ENCODE data around the gene HFE.

The HFE gene

DNA sequence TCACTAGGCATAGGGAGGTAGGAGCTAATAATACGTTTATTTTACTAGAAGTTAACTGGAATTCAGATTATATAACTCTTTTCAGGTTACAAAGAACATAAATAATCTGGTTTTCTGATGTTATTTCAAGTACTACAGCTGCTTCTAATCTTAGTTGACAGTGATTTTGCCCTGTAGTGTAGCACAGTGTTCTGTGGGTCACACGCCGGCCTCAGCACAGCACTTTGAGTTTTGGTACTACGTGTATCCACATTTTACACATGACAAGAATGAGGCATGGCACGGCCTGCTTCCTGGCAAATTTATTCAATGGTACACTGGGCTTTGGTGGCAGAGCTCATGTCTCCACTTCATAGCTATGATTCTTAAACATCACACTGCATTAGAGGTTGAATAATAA, 1.1 kb downstream of the HFE start:
- H3K4me3 ChIP-seq (ENCODE audit: insufficient read depth, low read length, poor library complexity, severe bottlenecking) = no peak overlapping the region
- H3K9ac ChIP-seq (ENCODE audit: low read length) = no peak overlapping the region
- no peak overlapping the region for H3K27ac ChIP-seq (ENCODE audit: low read depth, low read length)
- H3K9me2 ChIP-seq (replicated peaks; ENCODE audit: insufficient read depth, low read length) = no peaks in the 10 kb centered on the region
- H3K36me3 ChIP-seq (ENCODE audit: low read length) = no peaks in the 10 kb centered on the region
- no peak overlapping the region for H3K4me2 ChIP-seq (ENCODE audit: low read depth, low read length, poor library complexity, severe bottlenecking)
- H3K79me2 ChIP-seq (ENCODE audit: insufficient read depth, low read length) = no peaks in the 10 kb centered on the region
- H3K9me3 ChIP-seq (ENCODE audit: insufficient read depth, low read length) = no peaks in the 10 kb centered on the region
- TF ChIP-seq, protein P1, sequence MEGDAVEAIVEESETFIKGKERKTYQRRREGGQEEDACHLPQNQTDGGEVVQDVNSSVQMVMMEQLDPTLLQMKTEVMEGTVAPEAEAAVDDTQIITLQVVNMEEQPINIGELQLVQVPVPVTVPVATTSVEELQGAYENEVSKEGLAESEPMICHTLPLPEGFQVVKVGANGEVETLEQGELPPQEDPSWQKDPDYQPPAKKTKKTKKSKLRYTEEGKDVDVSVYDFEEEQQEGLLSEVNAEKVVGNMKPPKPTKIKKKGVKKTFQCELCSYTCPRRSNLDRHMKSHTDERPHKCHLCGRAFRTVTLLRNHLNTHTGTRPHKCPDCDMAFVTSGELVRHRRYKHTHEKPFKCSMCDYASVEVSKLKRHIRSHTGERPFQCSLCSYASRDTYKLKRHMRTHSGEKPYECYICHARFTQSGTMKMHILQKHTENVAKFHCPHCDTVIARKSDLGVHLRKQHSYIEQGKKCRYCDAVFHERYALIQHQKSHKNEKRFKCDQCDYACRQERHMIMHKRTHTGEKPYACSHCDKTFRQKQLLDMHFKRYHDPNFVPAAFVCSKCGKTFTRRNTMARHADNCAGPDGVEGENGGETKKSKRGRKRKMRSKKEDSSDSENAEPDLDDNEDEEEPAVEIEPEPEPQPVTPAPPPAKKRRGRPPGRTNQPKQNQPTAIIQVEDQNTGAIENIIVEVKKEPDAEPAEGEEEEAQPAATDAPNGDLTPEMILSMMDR (IDR thresholded peaks at IDR 0.05; ENCODE audit: insufficient read depth, low read length, poor library complexity, severe bottlenecking) = no peak
- TF ChIP-seq EZH2phosphoT487 (conservative IDR thresholded peaks at IDR 0.05; ENCODE audit: low read length) = no peak
- no peaks in the 10 kb centered on the region for H3K27me3 ChIP-seq (ENCODE audit: low read length)
- H3F3A ChIP-seq (ENCODE audit: insufficient read depth) = no peaks in the 10 kb centered on the region
- no peaks in the 10 kb centered on the region for H4K20me1 ChIP-seq (ENCODE audit: low read depth, low read length)
- H2AFZ ChIP-seq (ENCODE audit: low read depth, low read length, severe bottlenecking) = no peak overlapping the region

DNA sequence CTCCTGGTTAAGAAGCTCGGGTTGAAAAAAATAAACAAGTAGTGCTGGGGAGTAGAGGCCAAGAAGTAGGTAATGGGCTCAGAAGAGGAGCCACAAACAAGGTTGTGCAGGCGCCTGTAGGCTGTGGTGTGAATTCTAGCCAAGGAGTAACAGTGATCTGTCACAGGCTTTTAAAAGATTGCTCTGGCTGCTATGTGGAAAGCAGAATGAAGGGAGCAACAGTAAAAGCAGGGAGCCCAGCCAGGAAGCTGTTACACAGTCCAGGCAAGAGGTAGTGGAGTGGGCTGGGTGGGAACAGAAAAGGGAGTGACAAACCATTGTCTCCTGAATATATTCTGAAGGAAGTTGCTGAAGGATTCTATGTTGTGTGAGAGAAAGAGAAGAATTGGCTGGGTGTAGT, 2.0 kb downstream of the HFE start:
- Histone ChIP-seq H2AFZ (ENCODE audit: low read depth, low read length, severe bottlenecking) (no peak overlapping the region), H3K27ac (ENCODE audit: low read depth, low read length) (no peak overlapping the region), H3K9me3 (ENCODE audit: insufficient read depth, low read length) (no peaks in the 10 kb centered on the region), H3K4me3 (ENCODE audit: insufficient read depth, low read length, poor library complexity, severe bottlenecking) (no peak overlapping the region), H3K9ac (ENCODE audit: low read length) (no peak overlapping the region), H3K4me2 (ENCODE audit: low read depth, low read length, poor library complexity, severe bottlenecking) (no peak overlapping the region), H3K27me3 (ENCODE audit: low read length) (no peaks in the 10 kb centered on the region), H3K36me3 (ENCODE audit: low read length) (no peaks in the 10 kb centered on the region), H3F3A (ENCODE audit: insufficient read depth) (no peaks in the 10 kb centered on the region), H3K9me2 (replicated peaks; ENCODE audit: insufficient read depth, low read length) (no peaks in the 10 kb centered on the region), H4K20me1 (ENCODE audit: low read depth, low read length) (no peaks in the 10 kb centered on the region), H3K79me2 (ENCODE audit: insufficient read depth, low read length) (no peaks in the 10 kb centered on the region)
- TF ChIP-seq EZH2phosphoT487 (conservative IDR thresholded peaks at IDR 0.05; ENCODE audit: low read length) = no peak
- TF ChIP-seq, protein P1 (IDR thresholded peaks at IDR 0.05; ENCODE audit: insufficient read depth, low read length, poor library complexity, severe bottlenecking) = no peak

DNA sequence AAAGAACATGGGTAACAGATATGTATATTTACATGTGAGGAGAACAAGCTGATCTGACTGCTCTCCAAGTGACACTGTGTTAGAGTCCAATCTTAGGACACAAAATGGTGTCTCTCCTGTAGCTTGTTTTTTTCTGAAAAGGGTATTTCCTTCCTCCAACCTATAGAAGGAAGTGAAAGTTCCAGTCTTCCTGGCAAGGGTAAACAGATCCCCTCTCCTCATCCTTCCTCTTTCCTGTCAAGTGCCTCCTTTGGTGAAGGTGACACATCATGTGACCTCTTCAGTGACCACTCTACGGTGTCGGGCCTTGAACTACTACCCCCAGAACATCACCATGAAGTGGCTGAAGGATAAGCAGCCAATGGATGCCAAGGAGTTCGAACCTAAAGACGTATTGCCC, 5.2 kb downstream of the HFE start:
- no peaks in the 10 kb centered on the region for H3K9me3 ChIP-seq (ENCODE audit: insufficient read depth, low read length)
- no peaks in the 10 kb centered on the region for H3K79me2 ChIP-seq (ENCODE audit: insufficient read depth, low read length)
- no peak overlapping the region for H3K4me3 ChIP-seq (ENCODE audit: insufficient read depth, low read length, poor library complexity, severe bottlenecking)
- H3F3A ChIP-seq (ENCODE audit: insufficient read depth) = no peaks in the 10 kb centered on the region
- H3K4me2 ChIP-seq (ENCODE audit: low read depth, low read length, poor library complexity, severe bottlenecking) = no peak overlapping the region
- H3K27ac ChIP-seq (ENCODE audit: low read depth, low read length) = no peak overlapping the region
- no peaks in the 10 kb centered on the region for H3K9me2 ChIP-seq (replicated peaks; ENCODE audit: insufficient read depth, low read length)
- TF ChIP-seq, protein P1 (IDR thresholded peaks at IDR 0.05; ENCODE audit: insufficient read depth, low read length, poor library complexity, severe bottlenecking) = no peak
- no peak for TF ChIP-seq EZH2phosphoT487 (conservative IDR thresholded peaks at IDR 0.05; ENCODE audit: low read length)
- H3K27me3 ChIP-seq (ENCODE audit: low read length) = no peaks in the 10 kb centered on the region
- no peak overlapping the region for H3K9ac ChIP-seq (ENCODE audit: low read length)
- H3K36me3 ChIP-seq (ENCODE audit: low read length) = no peaks in the 10 kb centered on the region
- H2AFZ ChIP-seq (ENCODE audit: low read depth, low read length, severe bottlenecking) = no peak overlapping the region
- no peaks in the 10 kb centered on the region for H4K20me1 ChIP-seq (ENCODE audit: low read depth, low read length)

Data from SU-DHL-6 (cell line).